Epidermal melanocyte (primary cell): ENCODE data around the gene IFIT2.
"Not testable (repeated sequence)": the region's sequence is repeated elsewhere in the genome, so short reads cannot be mapped to it uniquely, and the experiment has no call there.

Experiments
- DNase-seq: peaks from one replicate; pipeline ENCODE4 v3.0.0; 2011; ENCODE audit warnings: low spot score; ENCODE audit not compliant: insufficient read length

IFIT2 gene

DNA sequence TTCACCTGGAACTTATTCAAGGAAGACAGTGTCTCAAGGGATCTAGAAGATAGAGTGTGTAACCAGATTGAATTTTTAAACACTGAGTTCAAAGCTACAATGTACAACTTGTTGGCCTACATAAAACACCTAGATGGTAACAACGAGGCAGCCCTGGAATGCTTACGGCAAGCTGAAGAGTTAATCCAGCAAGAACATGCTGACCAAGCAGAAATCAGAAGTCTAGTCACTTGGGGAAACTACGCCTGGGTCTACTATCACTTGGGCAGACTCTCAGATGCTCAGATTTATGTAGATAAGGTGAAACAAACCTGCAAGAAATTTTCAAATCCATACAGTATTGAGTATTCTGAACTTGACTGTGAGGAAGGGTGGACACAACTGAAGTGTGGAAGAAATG lies 36.9 kb downstream of the IFIT2 start:
- no peak for DNase-seq

DNA sequence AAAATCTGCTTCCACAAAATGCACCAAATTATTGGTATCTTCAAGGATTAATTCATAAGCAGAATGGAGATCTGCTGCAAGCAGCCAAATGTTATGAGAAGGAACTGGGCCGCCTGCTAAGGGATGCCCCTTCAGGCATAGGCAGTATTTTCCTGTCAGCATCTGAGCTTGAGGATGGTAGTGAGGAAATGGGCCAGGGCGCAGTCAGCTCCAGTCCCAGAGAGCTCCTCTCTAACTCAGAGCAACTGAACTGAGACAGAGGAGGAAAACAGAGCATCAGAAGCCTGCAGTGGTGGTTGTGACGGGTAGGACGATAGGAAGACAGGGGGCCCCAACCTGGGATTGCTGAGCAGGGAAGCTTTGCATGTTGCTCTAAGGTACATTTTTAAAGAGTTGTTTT lies 38.0 kb downstream of the IFIT2 start:
- no peak for DNase-seq

DNA sequence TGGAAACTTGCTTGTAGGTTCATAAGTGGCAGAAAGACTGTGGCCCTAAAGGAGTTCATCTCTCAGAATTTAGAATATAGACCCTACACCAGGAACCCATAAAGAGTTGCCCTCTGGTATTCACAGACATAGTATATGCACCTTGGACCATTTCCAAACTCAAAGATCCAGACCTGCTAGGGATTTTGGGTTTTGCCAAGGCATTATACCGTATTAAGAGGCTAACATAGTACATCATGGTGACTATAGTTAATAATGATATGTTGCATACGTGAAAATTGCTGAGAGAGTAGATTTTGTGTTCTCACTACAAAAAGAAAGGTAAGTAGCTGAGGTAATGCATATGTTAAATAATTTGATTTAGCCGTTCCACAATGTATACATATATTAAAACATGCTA lies 39.8 kb downstream of the IFIT2 start:
- no peak for DNase-seq

DNA sequence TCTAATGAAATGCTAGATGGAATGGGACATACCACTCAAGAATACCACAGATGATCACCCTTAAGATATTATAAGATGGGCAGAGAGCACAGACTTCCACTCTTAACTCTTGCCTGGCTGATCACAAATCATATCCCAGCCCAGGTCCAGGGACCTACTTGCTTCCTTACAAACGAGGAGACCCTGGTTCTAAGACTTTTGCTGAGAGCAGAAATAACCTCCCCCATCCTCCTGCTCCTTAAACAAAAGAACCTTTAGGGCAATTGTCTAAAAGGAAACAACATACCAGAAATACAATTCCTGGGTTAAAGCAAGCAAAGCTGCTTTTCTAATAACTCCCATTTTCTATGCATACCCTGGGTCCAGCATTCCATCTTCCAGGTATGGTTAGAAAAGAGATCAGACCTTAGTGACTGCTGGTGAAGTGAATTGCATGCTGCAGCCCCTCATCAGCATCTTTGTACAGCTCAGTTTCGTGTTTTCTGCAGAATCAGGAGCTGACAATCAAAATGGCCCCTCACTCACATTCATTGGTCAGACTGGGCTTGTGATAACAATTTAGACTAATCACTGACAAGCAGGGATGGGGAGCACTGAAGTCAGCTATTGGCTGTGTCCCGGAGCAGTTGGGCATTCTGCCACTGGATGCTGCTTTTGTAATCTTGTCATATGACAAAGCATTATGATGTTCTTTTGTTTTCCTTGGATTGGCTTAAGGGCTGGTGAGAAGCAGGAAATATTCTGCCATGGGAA lies 40.5 kb downstream of the IFIT2 start:
- DNase-seq: no peak

DNA sequence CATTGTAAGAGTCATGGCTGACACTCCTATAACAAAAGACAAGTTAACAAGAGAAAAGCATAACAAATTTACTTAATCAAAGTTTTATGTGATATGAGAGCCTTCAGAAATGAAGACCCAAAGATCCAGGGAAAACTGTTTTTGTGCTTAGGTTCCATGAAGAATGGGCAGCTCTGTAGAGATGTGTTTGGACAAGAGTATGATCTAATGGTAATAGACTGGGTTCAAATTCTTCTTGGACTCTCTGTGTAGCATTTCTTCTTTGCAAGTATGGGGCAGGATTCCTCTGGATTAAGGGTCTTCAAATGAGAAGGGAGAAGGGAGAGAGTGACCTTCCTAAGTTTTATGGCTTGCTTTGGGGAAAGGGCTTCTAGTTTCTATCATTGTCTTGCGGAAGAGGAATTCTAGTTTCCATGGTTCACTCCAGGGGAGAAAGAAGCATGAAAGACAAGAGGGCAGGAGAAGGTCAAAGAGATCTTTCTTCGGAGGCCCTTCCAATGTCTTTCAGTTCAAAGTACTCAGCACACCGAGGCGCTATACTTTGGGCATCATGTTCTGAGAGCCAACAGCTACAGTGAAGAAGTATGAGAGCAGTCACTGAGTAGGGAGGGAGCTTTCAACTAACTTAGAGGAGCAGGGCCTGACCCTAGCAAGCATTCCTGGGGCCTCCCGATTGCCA lies 41.4 kb downstream of the IFIT2 start:
- DNase-seq: no peak

DNA sequence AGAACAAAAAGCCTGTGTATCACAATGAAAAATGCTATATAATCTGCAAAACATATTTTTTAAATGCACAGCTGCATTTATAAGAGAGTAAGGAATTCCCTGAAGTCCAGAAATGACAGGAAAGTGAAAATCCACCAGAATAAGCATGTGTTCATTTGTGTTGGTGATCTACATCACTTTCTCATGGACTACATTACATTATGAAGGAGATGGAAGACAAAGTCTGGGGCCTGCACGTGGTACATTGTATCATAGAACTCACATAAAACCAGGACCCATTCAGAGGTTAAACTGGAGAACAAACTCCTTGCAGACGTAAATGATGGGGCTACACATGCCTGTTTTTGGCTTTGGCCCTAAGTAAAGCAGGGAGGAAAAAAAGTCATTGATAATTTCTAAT lies 42.3 kb downstream of the IFIT2 start:
- no peak for DNase-seq

DNA sequence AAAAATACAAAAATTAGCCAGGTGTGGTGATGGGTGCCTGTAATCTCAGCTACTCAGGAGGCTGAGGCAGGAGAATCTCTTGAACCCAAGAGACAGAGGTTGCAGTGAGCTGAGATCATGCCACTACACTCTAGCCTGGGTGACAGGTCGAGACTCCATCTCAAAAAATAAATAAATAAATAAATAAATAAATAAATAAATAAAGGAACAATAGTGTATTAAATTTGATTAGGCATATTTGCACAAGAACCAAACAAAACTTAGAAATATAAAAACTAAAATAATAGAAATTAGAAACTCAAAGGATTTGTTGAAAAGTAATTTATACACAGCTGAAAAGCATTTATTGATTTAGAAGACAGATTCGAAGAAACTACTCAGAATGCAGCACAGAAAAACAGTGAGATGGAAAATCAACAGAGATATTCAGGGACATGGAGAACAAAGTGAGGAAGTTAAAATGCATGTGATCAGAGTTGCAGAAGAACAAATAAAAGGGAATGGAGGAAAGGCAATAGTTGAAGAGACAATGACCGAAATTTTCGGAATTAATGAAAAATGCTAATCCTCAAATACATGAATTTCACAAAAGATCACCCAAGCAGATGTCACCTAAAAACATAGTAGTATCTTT lies 43.6 kb downstream of the IFIT2 start:
- DNase-seq: no peak

DNA sequence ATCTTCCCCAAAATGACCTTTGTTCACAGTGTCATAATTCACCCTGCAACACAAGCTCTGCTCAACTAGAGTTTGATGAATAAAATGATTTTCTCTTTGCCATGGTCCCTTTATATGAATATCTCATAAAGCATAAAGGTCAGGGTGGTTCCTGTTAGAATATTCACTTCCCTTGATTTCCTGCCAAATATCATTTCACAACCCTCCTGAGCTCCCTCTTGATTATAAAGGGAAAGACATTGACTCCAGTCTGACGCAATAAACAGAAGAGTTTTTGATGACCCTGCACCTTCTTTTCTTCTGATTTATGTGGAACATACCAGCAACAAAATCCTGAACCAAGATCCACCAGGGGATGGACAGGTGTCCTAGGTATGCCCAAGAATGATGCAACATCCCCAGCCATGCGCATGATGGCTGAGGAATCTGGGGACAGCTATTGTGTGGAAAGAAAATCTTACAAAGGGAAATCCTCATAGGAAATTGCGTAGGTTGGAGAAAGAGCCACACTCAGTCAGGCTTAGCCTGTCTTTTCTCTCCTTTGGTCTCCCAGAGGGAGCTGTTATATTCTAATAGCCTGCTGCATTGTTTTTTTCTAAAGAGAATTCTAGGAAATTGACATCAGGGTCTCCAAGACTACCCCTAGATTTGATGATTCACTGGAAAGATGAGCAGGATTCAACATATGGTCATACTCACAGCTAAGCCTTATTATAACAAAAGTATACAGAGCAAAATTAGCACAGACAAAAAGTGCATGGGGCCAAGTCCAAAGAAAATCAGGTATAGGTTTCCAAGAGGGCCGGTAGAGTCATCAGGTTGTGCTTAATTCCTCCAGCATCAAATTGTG lies 44.8 kb downstream of the IFIT2 start:
- no peak for DNase-seq

DNA sequence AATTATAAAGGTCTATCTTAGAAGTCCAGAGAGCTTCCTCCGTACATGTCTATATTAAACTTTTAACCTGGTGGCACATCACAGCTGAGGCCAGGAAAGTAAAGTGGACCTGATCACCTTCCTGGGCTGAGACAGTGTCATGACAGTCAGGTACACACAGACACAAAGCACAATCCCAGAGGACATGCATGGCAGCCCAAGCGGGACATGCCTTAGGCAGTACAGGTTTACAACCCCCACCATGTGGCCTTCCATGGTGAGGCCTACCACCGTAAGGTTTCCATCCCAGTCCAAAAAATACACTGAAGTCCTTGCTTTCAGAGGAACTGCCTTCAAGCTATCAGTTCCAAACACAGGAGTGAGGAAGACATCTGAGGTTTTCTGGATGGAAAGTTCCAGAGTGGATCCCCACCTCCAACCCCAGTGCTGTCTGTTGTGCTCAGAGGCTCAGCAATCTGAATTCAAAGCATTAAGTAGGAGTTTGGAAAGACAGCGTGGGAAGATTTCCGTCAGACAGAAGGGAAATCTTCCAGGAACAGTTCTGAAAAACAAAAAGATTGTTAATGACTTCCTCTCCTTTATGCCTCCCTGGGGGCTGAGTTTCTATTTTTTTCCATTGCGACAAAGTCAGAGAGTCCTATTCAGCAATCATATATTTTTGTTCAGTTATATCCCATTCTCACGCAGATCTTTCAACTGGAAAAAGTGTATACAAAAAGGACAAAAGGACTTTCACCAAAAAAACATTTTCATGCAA lies 46.0 kb downstream of the IFIT2 start:
- DNase-seq: no peak

DNA sequence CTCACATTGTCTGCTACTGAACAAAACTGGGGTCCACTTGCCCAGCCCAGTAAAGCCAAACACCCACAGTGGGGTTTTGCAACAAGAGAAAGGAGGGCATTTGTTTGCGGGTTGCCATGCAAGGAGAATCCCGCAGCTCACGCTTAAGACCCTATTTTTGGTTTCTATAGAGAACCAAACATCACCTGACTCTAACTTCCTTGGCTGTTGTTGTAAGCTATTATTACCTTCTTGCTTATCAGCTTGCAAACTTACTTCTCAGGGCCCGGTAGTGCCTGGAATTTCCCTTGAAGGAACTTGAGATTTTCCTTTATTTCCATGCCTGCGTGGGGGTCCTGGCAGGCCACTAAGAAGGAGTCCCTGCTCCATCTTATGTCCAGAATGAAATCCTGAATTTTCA lies 46.6 kb downstream of the IFIT2 start:
- no peak for DNase-seq

DNA sequence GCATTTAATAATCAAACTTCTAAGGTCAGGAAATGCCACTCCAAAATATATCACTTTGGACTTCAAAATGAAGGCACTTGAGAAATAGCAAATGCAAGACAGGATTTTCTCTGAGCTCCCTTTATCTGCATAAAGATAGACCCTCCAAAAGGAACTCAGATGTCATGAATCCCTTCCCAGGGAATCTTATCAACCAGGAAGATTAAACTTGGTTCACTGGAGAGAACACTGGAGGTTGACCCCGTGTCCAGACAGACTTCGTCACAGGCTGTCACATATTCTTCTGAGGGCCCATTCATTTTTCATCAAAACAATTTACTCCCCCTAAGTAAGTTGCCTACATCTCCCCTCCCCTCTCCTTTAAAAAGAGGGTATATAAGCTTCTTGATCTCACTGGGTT lies 47.1 kb downstream of the IFIT2 start:
- no peak for DNase-seq

DNA sequence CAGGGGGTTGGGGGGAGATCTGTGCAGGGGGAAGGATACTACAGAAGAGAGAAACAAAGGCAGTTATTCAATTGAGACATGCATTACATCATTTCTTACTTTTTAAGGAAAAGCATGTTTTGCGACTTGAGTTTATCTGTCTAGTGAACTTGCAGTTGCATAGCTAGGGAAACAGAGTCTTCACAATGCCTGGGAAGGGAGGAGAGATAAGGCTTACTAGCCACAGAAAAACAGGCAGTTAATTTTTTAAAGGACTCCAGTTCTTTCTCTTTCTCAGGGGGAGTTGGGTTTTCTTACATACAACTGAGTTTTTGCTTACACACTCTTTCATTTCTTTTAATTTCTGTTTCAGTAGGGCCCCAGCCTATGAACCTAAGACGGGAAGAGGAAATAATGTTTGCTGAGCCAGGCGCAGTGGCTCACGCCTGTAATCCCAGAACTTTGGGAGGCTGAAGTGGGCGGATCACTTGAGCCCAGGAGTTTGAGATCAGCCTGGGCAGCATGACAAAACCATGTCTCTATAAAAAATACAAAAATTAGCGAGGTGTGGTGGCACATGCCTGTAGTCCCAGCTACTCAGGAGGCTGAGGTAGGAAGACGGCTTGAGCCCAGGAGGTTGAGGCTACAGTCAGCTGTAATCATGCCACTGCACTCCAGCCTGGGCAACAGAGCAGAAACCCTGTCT lies 48.9 kb downstream of the IFIT2 start:
- not testable (repeated sequence) for DNase-seq

DNA sequence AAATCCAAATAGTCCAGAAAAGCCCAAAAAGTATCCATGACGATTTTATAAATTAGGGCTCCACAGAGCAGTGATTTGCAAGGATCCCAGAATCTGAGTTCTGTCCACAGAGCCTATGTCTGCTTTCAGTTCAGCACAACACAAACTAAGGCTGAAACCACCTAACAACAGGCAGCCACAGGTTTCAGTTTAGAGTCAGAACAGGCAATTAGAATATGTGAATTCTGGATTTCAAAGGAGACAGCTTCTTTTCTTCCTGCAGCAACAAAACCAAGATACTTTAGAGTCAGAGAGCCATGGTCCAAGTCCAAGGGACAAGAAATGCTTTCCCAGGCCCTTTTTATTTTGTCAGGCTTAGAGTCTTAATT lies 49.5 kb downstream of the IFIT2 start:
- DNase-seq: no peak

DNA sequence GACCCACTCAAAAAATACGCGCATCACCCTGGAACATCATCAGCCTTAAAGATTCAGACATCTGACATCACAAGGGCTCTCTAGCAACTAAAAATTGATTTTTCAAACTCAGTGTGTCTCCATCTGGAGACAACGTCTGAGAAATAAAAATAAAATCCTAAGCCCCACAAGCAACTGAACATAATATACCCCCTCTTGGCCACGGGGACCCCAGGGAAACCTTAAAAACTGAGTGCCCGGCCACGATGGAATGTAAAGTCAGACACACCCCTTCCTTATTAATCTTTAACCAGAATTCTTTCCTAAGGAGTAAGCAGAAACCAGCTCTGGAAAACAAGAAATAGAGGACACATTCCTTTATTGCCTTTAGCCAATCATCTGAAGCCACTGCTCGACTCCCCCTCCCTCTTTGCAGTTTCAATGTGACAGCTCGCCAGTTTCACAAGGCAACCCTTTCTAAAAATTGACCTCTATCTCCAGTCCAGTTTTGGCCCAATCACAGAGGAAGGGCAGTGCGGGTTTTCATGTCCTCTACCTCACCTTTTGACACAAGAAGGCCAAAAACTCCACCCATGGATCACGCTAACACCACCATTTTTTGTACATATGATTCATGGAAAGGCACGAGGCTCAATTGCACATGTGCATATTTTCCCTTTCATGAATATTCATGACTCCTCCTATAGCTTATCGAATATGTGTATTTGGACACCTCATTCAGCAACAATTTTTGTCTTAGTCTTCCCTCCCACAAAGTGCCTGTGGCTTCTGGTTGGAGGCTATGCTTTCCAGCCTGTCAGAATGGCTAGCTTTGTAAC lies 50.1 kb downstream of the IFIT2 start:
- DNase-seq: peak; percentile 50

DNA sequence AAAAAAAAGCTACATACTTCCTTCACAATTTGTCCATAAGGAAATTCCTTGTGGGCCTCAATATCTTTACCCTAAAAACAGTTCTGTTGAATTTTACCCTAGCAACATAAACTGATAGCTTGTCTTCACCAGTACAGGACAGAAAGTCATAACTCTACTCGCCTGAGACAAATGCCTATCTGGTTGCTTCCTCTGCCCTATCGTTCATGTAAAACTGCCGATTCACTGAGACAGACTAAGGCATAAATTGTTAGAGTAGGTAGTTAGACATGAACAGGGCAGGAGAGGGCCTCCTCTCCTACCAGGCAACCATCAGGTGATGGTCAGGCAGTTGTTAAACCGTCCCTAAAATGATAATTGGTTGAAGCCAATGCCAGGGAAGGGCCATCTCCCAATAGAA lies 51.0 kb downstream of the IFIT2 start:
- DNase-seq: no peak

DNA sequence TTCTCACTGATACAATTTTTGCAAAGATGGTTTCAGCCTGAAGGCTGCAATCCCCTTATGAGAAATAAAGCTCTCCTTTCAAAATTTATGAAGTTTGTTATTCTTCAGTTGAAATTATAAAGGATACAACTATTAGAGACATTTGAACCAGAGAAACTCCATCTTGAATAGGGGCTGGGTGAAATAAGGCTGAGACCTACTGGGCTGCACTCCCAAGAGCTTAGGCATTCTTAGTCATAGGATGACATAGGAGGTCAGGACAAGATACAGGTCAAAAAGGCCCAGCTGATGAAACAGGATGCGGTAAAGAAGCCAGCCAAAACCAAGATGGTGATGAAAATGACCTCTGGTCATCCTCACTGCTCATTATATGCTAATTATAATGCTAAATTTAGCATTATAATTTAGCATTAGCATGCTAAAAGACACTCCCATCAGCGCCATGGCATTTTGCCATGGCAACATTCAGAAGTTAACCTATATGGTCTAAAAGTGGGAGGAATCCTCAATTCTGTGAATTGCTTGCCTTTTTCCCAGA lies 53.6 kb downstream of the IFIT2 start:
- DNase-seq: no peak

DNA sequence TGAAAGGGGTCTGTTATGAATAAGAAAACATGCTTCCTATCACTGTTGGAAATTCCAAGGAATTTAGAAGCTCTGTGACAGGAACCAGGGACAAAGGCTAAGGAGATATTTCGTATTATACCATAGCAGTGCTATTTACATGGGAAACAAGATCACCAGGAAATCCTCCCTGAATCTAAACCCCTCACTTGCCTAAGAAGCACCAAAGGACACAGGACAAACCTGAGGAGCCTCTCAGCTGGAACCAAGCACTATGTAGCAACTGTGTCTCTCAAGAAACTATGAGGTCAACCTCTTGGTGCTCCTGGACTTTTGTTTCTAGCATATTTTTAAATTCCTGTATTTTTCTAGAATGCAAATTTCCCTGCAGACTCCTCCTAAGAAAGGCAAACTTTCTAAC lies 55.2 kb downstream of the IFIT2 start:
- DNase-seq: no peak

DNA sequence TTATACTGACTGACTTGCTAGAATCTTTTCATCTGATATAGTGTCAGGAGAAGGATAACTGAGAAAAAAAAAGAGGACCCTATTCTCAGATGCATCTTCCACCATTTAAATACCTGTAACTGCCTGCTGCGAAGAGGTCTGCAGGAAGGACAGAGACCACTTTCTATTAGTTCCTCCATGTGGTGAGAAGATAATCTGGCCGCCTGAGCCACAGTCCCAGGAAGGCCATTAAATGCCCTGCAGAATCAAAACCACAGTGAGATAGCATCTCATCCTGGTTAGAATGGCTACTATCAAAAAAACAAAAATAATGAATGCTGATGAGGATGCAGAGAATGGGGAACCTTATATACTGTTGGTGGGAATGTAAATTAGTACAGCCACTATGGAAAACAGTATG lies 56.1 kb downstream of the IFIT2 start:
- DNase-seq: no peak
